Measurements from ENCODE around the gene TAS2R3. TPM values are rescaled to one million over a fixed set of nuclear protein-coding genes. Genes with fewer than 3 reads are reported as not detected.

Gene TAS2R3
- total RNA-seq, 6 donors from 2014 or later, result 0.91 to 4.3 (median 1.5) TPM; not detected in 1

- peaks cover 18 to 34% (median 27%) of the 10 kb centered on the region in 4 donors for H3K4me1 ChIP-seq
- H3K9me3 ChIP-seq, result no peaks in the 10 kb centered on the region
- DNase-seq (peak; percentile 84 to 91), ATAC-seq (ENCODE audit: low FRiP score in 2 of 2) (peak; percentile 97 to 98)
- peak within 1 kb of the TSS; percentile 64 to 86 (median 76) for H3K4me3 ChIP-seq
- H3K36me3 ChIP-seq, result peaks cover 6 to 35% (median 17%) of the 10 kb centered on the region in 4 donors
- no peaks in the 10 kb centered on the region for H3K27me3 ChIP-seq
- TF ChIP-seq EP300 (IDR thresholded peaks at IDR 0.05) (peak in 1 of 4 donors; percentile 53), POLR2A (IDR thresholded peaks at IDR 0.05) (peak in 3 of 4 donors; percentile 72 to 86 (median 76)), POLR2AphosphoS5 (IDR thresholded peaks at IDR 0.05) (peak; percentile 90 to 96)
- TF ChIP-seq, protein P1, sequence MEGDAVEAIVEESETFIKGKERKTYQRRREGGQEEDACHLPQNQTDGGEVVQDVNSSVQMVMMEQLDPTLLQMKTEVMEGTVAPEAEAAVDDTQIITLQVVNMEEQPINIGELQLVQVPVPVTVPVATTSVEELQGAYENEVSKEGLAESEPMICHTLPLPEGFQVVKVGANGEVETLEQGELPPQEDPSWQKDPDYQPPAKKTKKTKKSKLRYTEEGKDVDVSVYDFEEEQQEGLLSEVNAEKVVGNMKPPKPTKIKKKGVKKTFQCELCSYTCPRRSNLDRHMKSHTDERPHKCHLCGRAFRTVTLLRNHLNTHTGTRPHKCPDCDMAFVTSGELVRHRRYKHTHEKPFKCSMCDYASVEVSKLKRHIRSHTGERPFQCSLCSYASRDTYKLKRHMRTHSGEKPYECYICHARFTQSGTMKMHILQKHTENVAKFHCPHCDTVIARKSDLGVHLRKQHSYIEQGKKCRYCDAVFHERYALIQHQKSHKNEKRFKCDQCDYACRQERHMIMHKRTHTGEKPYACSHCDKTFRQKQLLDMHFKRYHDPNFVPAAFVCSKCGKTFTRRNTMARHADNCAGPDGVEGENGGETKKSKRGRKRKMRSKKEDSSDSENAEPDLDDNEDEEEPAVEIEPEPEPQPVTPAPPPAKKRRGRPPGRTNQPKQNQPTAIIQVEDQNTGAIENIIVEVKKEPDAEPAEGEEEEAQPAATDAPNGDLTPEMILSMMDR (IDR thresholded peaks at IDR 0.05), result peak; percentile 43 to 84 (median 72)
- H3K27ac ChIP-seq, result peak within 1 kb of the TSS; percentile 83 to 88 (median 85)
- WGBS, 2 donors, result 0 to 4% methylated on average over 43 to 46 of the region's 46 CpGs
These were observed 25.9 kb upstream of the TAS2R3 start, which contains the start of gene SSBP1 for GRCh38 chr7:141737836-141738591. Gene SSBP1, plus strand, starts transcription at chr7:141738358. Its CDS starts 809 bp downstream, at chr7:141739167.

DNA sequence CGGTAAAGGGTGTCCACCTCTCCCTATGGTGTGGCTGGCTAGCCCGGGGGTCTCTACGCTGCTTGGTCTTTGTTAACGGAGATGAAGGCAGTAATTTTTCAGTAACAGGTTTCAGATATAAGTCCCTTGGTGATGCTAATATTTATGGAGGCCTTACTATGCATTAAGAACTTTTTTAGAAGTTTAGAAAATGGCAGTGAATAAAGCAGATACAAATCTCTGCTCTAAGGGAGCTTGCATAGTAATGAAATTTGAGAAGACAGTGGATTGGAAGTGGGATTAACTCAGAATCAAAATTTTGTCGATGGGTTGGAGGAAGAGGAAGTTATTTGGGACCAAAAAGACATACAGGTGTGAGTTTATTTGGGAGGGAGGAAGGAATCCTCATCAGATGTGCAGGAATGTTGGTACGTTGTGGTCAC lies 25.3 kb upstream of the TAS2R3 start:
- DNase-seq (no peak), ATAC-seq (ENCODE audit: low FRiP score in 2 of 2) (no peak)
- 1 to 6% methylated on average over 2 to 6 of the region's 6 CpGs for WGBS, 2 donors
- Histone ChIP-seq H3K9me3 (no peaks in the 10 kb centered on the region), H3K4me1 (peaks cover 18 to 34% (median 27%) of the 10 kb centered on the region in 4 donors), H3K27ac (peak overlapping the region; percentile 83 to 88 (median 85)), H3K4me3 (peak overlapping the region; percentile 64 to 86 (median 76)), H3K36me3 (peaks cover 12 to 41% (median 22%) of the 10 kb centered on the region in 4 donors), H3K27me3 (no peaks in the 10 kb centered on the region)
- TF ChIP-seq POLR2A (IDR thresholded peaks at IDR 0.05) (peak in 1 of 4 donors; percentile 5), POLR2AphosphoS5 (IDR thresholded peaks at IDR 0.05) (no peak), EP300 (IDR thresholded peaks at IDR 0.05) (no peak)
- TF ChIP-seq, protein P1 (IDR thresholded peaks at IDR 0.05), result no peak

GRCh38 chr7:141739250-141739649 lies 24.6 kb upstream of the TAS2R3 start:
- peaks cover 18 to 47% (median 28%) of the 10 kb centered on the region in 4 donors for H3K36me3 ChIP-seq
- no peaks in the 10 kb centered on the region for H3K9me3 ChIP-seq
- 72 to 75% methylated on average over 3 of the region's 3 CpGs for WGBS, 2 donors
- peaks cover 18 to 34% (median 27%) of the 10 kb centered on the region in 4 donors for H3K4me1 ChIP-seq
- ATAC-seq (ENCODE audit: low FRiP score in 2 of 2), result no peak
- peak overlapping the region in 2 of 4 donors; percentile 87 to 88 for H3K27ac ChIP-seq
- DNase-seq, result no peak
- peak overlapping the region in 2 of 4 donors; percentile 64 to 72 for H3K4me3 ChIP-seq
- no peaks in the 10 kb centered on the region for H3K27me3 ChIP-seq
- TF ChIP-seq EP300 (IDR thresholded peaks at IDR 0.05) (no peak), POLR2A (IDR thresholded peaks at IDR 0.05) (no peak), POLR2AphosphoS5 (IDR thresholded peaks at IDR 0.05) (no peak)
- TF ChIP-seq, protein P1 (IDR thresholded peaks at IDR 0.05), result no peak

DNA sequence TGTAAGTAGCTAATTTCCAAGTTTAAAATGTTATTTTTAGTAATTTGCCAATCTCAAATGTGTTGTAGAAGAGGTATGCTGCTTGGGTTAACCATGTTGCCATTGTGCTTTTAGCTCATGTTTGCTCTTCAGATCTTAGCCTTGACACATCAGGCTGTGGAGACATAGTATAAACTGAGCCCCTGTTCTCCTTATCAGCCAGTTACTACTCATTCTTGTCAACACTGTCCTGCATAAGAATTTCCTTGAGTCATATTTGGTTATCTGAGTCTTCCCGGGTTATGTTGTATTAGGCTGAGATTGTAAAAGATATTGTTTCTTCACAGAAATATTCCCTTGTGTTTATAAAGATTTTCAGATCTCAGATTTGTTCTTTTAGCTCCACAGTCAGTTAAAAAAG lies 21.7 kb upstream of the TAS2R3 start:
- Histone ChIP-seq H3K27ac (no peak overlapping the region), H3K36me3 (peaks cover 36 to 76% (median 48%) of the 10 kb centered on the region in 4 donors), H3K4me1 (peaks cover 16 to 27% (median 24%) of the 10 kb centered on the region in 4 donors), H3K27me3 (no peaks in the 10 kb centered on the region), H3K4me3 (no peak overlapping the region), H3K9me3 (no peaks in the 10 kb centered on the region)
- 93 to 95% methylated on average over 1 of the region's 1 CpG for WGBS, 2 donors
- no peak for DNase-seq
- no peak for ATAC-seq (ENCODE audit: low FRiP score in 2 of 2)
- TF ChIP-seq POLR2AphosphoS5 (IDR thresholded peaks at IDR 0.05) (no peak), EP300 (IDR thresholded peaks at IDR 0.05) (no peak), POLR2A (IDR thresholded peaks at IDR 0.05) (no peak)
- TF ChIP-seq, protein P1 (IDR thresholded peaks at IDR 0.05), result no peak
